GM12801 (cell line): ENCODE measurements around the gene TRIM59.

Experiments
- CTCF ChIP-seq: IDR thresholded peaks from one replicate; pipeline ENCODE4 v1.5.1; 2011; ENCODE audit warnings: control low read depth; ENCODE audit not compliant: insufficient read length; ENCODE audit errors: extremely low read depth

Gene TRIM59

GRCh38 chr3:160449636-160450598, at the start of gene TRIM59:
Gene TRIM59, minus strand, starts transcription at chr3:160449786. Its CDS starts 10,603 bp downstream, at chr3:160439183.
- TF ChIP-seq CTCF = no peak

- TF ChIP-seq CTCF = no peak
Observed at GRCh38 chr3:160498202-160498601, 48.6 kb upstream of the TRIM59 start.

- no peak for TF ChIP-seq CTCF
Observed at GRCh38 chr3:160490166-160490565, 40.6 kb upstream of the TRIM59 start.

GRCh38 chr3:160486459-160486869, 36.9 kb upstream of the TRIM59 start:
- TF ChIP-seq CTCF = no peak

GRCh38 chr3:160482796-160483195, 33.2 kb upstream of the TRIM59 start:
- no peak for TF ChIP-seq CTCF

GRCh38 chr3:160481856-160482255, 32.3 kb upstream of the TRIM59 start:
- no peak for TF ChIP-seq CTCF

- TF ChIP-seq CTCF = no peak
Observed at GRCh38 chr3:160480931-160481330, 31.3 kb upstream of the TRIM59 start.
